Measurements from ENCODE around the gene ATF7.
"Not testable (repeated sequence)": the region's sequence is repeated elsewhere in the genome, so short reads cannot be mapped to it uniquely, and the experiment has no call there.

Gene ATF7

GRCh38 chr12:53482626-53483168 lies 143.5 kb downstream of the ATF7 start:
- DNase-seq (ENCODE audit: low read depth in 2 of 2) = no peak

- DNase-seq (ENCODE audit: low read depth in 2 of 2) = no peak
These were observed 144.1 kb downstream of the ATF7 start for GRCh38 chr12:53481939-53482586.

- DNase-seq (ENCODE audit: low read depth in 2 of 2) = not testable (repeated sequence)
These were observed 144.7 kb downstream of the ATF7 start for GRCh38 chr12:53481458-53481857.

- no peak for DNase-seq (ENCODE audit: low read depth in 2 of 2)
These were observed 145.4 kb downstream of the ATF7 start for GRCh38 chr12:53480491-53481442.

- no peak for DNase-seq (ENCODE audit: low read depth in 2 of 2)
These were observed 146.9 kb downstream of the ATF7 start for GRCh38 chr12:53479331-53479730.

- DNase-seq (ENCODE audit: low read depth in 2 of 2) = no peak
These were observed 147.3 kb downstream of the ATF7 start for GRCh38 chr12:53478865-53479264.

- DNase-seq (ENCODE audit: low read depth in 2 of 2) = no peak
These were observed 149.4 kb downstream of the ATF7 start for GRCh38 chr12:53476769-53477209.

- DNase-seq (ENCODE audit: low read depth in 2 of 2) = no peak
These were observed 151.4 kb downstream of the ATF7 start for GRCh38 chr12:53474819-53475218.

GRCh38 chr12:53474077-53474476 lies 152.1 kb downstream of the ATF7 start:
- no peak for DNase-seq (ENCODE audit: low read depth in 2 of 2)

- no peak for DNase-seq (ENCODE audit: low read depth in 2 of 2)
These were observed 154.1 kb downstream of the ATF7 start for GRCh38 chr12:53472056-53472582.

- no peak for DNase-seq (ENCODE audit: low read depth in 2 of 2)
These were observed 157.9 kb downstream of the ATF7 start for GRCh38 chr12:53468282-53468681.

GRCh38 chr12:53467880-53468279 lies 158.3 kb downstream of the ATF7 start:
- no peak for DNase-seq (ENCODE audit: low read depth in 2 of 2)

GRCh38 chr12:53467082-53467481 lies 159.1 kb downstream of the ATF7 start:
- DNase-seq (ENCODE audit: low read depth in 2 of 2) = no peak

- no peak for DNase-seq (ENCODE audit: low read depth in 2 of 2)
These were observed 159.5 kb downstream of the ATF7 start for GRCh38 chr12:53466640-53467039.

- no peak for DNase-seq (ENCODE audit: low read depth in 2 of 2)
These were observed 160.5 kb downstream of the ATF7 start for GRCh38 chr12:53465679-53466078.

- no peak for DNase-seq (ENCODE audit: low read depth in 2 of 2)
These were observed 161.3 kb downstream of the ATF7 start for GRCh38 chr12:53464685-53465418.

GRCh38 chr12:53463802-53464560 lies 162.2 kb downstream of the ATF7 start:
- DNase-seq (ENCODE audit: low read depth in 2 of 2) = no peak

- DNase-seq (ENCODE audit: low read depth in 2 of 2) = no peak
These were observed 163.2 kb downstream of the ATF7 start for GRCh38 chr12:53462935-53463334.

- no peak for DNase-seq (ENCODE audit: low read depth in 2 of 2)
These were observed 164.6 kb downstream of the ATF7 start for GRCh38 chr12:53461591-53461990.

- no peak for DNase-seq (ENCODE audit: low read depth in 2 of 2)
These were observed 165.1 kb downstream of the ATF7 start for GRCh38 chr12:53461059-53461458.

- no peak for DNase-seq (ENCODE audit: low read depth in 2 of 2)
These were observed 167.1 kb downstream of the ATF7 start for GRCh38 chr12:53459097-53459496.
